Right kidney (tissue), 1 donor: ENCODE measurements around the gene LIMK2.
A peak's percentile ranks its signal among the peaks of the same experiment; 100 is the strongest.

Source experiments
- DNase-seq: peaks from one replicate; pipeline ENCODE4 v3.0.0-alpha.2; 2016

The LIMK2 gene

GRCh38 chr22:31272522-31273446, 60.7 kb downstream of the LIMK2 start:
- peak; percentile 57 for DNase-seq

DNA sequence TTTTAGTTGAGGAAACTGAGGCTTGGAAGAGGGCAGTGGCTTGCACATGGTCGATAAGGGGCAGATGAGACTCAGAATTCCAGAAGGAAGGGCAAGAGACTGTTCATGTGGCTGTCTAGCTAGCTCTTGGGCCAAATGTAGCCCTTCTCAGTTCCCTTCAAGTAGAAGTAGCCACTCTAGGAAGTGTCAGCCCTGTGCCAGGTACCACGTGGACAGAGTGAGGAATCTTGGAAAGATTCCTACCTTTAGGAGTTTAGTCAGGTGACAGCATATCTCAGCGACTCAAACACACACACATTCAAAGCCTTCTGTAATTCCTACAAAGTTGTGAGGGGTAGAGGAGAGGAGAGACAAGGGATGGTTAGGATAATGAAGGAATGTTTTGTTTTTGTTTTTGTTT, 61.9 kb downstream of the LIMK2 start:
- DNase-seq, result no peak

- DNase-seq, result no peak
Measured at GRCh38 chr22:31275018-31275417, 62.9 kb downstream of the LIMK2 start.

DNA sequence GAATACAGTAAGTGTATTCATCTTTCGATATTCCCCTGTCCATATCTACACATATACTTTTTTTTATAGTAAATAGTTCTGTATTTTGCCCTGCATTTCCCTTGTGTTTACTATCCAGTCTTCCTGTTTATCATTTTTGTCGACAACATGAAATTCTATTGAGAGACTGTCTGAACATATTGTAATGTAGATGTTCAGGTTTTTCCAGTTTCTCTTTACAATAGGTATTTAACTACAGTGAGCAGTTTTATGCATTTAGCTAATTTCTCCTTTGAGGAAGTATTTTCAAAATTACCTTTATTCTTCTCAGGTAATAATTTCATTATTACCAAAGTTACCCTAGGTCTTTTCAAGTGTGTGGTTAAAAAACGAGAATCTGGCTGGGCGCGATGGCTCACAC, 63.5 kb downstream of the LIMK2 start:
- DNase-seq, result no peak

DNA sequence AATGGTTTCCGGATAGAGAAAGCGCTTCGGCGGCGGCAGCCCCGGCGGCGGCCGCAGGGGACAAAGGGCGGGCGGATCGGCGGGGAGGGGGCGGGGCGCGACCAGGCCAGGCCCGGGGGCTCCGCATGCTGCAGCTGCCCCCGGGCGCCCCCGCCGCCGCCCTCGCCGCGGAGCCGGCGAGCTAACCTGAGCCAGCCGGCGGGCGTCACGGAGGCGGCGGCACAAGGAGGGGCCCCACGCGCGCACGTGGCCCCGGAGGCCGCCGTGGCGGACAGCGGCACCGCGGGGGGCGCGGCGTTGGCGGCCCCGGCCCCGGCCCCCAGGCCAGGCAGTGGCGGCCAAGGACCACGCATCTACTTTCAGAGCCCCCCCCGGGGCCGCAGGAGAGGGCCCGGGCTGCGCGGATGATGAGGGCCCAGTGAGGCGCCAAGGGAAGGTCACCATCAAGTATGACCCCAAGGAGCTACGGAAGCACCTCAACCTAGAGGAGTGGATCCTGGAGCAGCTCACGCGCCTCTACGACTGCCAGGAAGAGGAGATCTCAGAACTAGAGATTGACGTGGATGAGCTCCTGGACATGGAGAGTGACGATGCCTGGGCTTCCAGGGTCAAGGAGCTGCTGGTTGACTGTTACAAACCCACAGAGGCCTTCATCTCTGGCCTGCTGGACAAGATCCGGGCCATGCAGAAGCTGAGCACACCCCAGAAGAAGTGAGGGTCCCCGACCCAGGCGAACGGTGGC, 64.5 kb downstream of the LIMK2 start:
- DNase-seq, result no peak

DNA sequence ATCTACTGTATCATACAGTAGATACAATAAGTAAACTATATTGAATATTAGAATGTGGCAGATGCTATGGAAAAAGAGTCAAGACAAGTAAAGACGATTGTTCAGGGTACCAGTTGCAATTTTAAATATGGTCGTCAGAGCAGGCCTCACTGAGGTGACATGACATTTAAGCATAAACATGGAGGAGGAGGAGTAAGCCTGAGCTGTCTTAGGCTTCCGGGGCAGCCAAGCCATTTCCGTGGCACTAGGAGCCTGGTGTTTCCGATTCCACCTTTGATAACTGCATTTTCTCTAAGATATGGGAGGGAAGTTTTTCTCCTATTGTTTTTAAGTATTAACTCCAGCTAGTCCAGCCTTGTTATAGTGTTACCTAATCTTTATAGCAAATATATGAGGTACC, 65.6 kb downstream of the LIMK2 start:
- no peak for DNase-seq

DNA sequence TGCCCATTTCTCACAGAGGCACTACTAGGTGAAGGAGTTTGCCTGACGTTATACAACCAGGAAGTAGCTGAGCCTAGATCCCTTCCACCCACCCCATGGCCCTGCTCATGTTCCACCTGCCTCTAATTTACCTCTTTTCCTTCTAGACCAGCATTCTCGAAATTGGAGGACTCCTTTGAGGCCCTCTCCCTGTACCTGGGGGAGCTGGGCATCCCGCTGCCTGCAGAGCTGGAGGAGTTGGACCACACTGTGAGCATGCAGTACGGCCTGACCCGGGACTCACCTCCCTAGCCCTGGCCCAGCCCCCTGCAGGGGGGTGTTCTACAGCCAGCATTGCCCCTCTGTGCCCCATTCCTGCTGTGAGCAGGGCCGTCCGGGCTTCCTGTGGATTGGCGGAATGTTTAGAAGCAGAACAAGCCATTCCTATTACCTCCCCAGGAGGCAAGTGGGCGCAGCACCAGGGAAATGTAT, 66.1 kb downstream of the LIMK2 start:
- no peak for DNase-seq

DNA sequence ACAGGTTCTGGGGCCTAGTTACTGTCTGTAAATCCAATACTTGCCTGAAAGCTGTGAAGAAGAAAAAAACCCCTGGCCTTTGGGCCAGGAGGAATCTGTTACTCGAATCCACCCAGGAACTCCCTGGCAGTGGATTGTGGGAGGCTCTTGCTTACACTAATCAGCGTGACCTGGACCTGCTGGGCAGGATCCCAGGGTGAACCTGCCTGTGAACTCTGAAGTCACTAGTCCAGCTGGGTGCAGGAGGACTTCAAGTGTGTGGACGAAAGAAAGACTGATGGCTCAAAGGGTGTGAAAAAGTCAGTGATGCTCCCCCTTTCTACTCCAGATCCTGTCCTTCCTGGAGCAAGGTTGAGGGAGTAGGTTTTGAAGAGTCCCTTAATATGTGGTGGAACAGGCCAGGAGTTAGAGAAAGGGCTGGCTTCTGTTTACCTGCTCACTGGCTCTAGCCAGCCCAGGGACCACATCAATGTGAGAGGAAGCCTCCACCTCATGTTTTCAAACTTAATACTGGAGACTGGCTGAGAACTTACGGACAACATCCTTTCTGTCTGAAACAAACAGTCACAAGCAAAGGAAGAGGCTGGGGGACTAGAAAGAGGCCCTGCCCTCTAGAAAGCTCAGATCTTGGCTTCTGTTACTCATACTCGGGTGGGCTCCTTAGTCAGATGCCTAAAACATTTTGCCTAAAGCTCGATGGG, 66.7 kb downstream of the LIMK2 start:
- DNase-seq, result no peak

DNA sequence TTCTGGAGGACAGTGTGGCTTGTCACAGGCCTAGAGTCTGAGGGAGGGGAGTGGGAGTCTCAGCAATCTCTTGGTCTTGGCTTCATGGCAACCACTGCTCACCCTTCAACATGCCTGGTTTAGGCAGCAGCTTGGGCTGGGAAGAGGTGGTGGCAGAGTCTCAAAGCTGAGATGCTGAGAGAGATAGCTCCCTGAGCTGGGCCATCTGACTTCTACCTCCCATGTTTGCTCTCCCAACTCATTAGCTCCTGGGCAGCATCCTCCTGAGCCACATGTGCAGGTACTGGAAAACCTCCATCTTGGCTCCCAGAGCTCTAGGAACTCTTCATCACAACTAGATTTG, 67.2 kb downstream of the LIMK2 start:
- no peak for DNase-seq

- DNase-seq, result no peak
Measured at GRCh38 chr22:31279821-31280505, 67.9 kb downstream of the LIMK2 start.

DNA sequence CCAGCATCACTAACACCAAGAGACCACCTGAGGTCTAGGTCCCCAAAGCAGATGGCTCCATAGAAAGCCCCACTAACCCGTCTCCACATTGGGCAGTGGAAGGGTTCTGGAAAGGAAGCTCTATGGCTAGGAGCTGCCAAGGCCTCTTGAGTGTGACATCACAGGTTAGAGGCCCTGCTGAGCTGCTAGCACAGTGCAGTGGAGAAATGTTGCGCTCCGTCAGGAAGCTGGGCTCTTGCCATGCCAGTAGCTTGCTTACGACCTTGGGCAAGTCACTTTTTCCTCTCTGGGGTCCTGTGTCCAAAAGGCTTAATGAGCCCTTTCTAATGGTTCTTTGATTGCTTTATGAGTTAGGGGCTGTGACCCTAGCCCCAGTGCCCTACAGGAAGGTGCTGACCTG, 69.6 kb downstream of the LIMK2 start:
- DNase-seq, result no peak

DNA sequence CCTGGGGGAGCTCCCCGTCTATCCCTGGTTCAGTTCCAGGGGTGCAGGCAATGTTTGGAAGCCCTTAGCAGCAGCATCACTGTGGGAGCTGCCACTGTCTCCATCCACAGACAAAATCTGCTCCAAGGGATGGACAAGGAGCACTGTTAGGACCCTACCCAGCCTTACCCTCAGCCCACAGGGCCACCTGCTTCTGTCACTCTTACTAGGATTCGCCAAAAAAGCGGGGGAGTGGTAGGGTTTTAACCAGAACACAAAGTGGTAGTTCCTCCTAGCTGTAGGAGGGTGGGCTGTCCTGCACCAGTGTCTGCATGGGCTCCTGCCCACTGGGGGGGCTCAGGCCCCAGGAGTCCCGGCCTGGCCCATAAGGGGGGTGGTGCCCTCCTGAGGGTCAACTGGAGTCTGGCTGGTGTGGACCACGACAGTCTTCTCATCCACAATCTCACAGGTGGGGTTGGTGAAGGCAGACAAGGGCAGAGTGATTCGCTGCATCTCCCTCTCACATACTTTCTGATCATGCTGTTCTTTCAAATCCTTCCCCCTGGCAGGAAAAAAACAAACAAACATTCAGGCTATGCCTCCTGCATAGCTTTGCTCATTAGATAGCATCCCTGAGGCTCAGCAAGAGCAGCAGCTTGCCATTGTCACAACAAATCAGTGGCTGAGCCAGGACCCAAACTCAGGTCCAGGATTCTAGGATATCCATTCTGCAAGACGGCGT, 70.8 kb downstream of the LIMK2 start:
- DNase-seq, result no peak

DNA sequence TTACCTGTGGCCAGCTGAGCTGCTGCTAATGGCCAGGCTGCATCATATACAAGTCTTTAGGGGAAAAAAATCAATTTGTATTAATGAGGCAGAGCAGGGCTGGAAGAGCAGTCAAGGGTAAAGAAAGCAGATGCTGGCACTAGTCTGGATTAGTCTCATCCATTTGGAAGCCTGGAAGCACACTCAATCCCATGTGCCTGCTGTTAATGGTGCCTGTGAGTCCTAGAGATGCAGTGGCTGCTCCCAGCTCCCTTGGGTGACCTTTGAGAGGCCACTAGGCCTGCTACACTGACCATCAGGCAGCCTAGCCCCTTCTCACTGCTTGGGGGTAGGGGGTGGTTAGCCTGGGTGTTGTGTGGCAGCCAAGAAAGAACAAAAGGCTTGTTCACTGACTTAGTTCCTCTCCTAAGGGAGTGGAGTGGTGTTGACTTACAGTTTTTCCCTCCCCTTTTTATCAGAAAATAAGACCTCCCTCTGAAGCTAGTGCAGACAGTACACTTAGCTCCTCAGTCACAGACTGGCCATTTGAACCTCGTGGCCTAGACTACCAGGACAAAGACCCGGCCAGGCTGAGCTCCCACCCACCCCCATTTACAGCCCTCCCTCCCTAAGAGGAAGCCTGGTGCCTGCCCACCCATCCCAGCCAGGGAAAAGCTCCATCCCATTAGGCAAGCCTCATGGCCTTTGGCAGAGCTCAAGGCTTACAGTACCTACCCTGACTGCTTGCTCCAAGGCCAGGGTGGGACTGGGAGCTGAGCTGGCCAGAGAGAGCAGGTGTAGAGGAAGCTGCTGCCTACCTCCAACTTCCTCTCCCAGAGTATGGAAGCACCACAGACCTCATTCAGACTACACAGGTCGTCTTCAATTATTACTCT, 72.4 kb downstream of the LIMK2 start:
- DNase-seq, result peak; percentile 46

DNA sequence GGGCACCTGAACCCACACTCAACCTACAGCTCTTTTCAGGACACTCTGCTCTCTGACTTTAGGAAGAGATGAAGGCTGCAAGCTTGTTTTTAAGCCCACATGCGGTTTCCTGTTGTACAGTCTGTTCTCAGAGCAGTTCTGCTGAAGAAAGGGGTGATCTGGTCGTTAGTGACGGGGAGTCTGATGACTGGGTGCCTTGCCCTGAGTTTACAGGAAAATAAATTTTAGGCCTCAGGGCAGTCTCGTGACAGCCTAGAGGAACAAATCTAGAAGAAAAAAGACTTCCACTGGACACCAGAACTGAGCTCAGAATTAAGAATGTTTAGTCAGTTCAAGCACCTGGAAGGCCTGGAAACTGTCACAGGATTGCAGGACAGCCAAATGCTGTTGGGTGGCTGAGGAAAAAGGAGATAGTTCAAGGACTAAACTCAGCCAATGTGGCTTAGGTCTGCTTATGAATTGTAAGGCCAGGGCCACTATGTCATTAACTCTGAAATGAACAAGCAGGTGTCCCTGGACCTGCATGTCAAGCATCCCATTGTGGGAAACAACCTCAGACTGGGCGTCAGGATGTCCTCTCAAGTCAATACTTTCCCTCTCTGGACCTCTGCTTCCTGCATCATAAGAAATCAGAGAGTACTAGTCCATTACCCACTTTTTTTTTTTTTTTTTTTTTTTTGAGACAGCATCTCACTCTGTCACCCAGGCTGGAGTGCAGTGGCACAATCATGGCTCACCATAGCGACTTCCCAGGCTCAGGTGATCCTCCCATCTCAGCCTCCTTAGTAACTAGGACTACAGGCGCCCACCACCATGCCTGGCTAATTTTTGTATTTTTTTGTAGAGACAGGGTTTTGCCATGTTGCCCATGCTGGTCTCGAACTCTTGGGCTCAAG, 74.5 kb downstream of the LIMK2 start:
- no peak for DNase-seq

DNA sequence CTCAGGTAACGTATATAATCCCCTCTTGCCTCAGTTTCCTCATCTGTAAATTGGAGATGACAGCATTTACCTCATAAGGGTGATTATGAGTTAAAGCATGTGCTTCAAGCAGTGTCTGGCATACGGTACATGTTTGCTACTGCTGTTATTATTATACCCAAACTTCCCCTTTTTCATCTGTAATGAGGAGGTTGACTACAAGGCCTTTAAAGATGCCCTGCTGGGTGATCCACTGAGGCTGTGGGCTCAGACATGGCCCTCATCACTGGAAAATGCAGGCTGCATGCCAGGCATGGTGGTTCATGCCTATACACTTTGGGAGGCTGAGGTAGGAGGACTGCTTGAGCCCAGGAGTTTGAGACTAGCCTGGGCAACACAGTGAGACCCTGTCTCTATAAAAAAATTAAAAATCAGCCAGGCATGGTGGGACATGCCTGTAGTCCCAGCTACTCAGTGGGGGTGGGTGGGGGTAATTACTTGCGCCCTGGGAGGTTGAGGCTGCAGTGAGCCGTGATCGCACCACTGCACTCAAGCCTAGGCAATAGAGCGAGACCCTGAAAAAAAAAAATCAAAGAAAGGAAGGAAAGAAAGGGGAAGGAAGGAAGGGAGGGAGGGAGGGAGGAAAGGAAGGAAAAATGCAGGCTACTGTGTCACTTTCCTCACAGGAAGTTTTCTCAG, 75.9 kb downstream of the LIMK2 start:
- DNase-seq, result no peak

- DNase-seq, result no peak
Measured at GRCh38 chr22:31288496-31289240, 76.6 kb downstream of the LIMK2 start.

DNA sequence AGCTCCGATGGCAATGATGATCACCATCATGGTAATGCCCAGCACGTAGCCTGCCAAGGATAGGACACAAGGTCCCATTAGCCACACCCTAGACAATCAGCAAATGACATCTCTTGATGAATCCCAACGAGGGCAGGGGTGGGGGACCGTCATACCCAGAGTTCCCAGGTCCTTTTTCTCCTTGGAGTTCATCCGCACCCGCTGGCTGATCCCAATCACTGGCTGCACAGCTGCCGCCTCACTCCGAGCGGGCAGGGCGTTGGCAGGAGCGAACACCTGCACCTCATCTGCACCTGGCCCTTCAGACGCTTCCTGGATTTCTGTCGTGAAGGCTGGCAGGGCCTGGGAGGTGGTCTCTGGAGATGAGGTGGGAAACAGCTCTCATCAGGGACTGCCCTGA, 77.2 kb downstream of the LIMK2 start:
- no peak for DNase-seq
